ENCODE results near the gene KCTD15. TPM values are rescaled to one million over a fixed set of nuclear protein-coding genes. Genes with fewer than 3 reads are reported as not detected.

KCTD15 gene
- total and polyA plus RNA-seq, 9 donors: 12.6 to 45.7 (median 29.5) TPM

- H3K4me3 ChIP-seq: no peak overlapping the region
- H3K4me1 ChIP-seq (ENCODE audit: insufficient read depth): no peaks in the 10 kb centered on the region
- 92 to 100% (median 100%) methylated on average over 3 of the region's 3 CpGs for WGBS, 3 donors
- no peaks in the 10 kb centered on the region for H3K9me3 ChIP-seq
- no peak for DNase-seq
- intact Hi-C loops (cut with DNase I): loop anchor here in 1 of 4 donors (10.0 kb wide), 1 partner anchor 77 kb away; no protein-coding TSS in a partner anchor
- no peak overlapping the region for H3K27ac ChIP-seq
- no peaks in the 10 kb centered on the region for H3K36me3 ChIP-seq
- no peaks in the 10 kb centered on the region for H3K27me3 ChIP-seq
- no peak for TF ChIP-seq POLR2A (IDR thresholded peaks at IDR 0.05)
- TF ChIP-seq CTCF (IDR thresholded peaks at IDR 0.05): no peak
- TF ChIP-seq EP300 (IDR thresholded peaks at IDR 0.05): no peak
These were observed 65.3 kb downstream of the KCTD15 start for GRCh38 chr19:33861950-33862349.

GRCh38 chr19:33862981-33863380 lies 66.3 kb downstream of the KCTD15 start:
- no peak for DNase-seq
- WGBS, 3 donors: 51 to 59% (median 56%) methylated on average over 4 of the region's 4 CpGs
- Histone ChIP-seq H3K27ac (no peak overlapping the region), H3K27me3 (no peaks in the 10 kb centered on the region), H3K36me3 (no peaks in the 10 kb centered on the region), H3K4me1 (ENCODE audit: insufficient read depth) (no peaks in the 10 kb centered on the region), H3K4me3 (no peak overlapping the region), H3K9me3 (no peaks in the 10 kb centered on the region)
- no peak for TF ChIP-seq EP300 (IDR thresholded peaks at IDR 0.05)
- no peak for TF ChIP-seq POLR2A (IDR thresholded peaks at IDR 0.05)
- TF ChIP-seq CTCF (IDR thresholded peaks at IDR 0.05): no peak
- intact Hi-C loops (cut with DNase I): loop anchor here in 1 of 4 donors (10.0 kb wide), 1 partner anchor 78 kb away; no protein-coding TSS in a partner anchor

GRCh38 chr19:33863436-33863835 lies 66.8 kb downstream of the KCTD15 start:
- DNase-seq: no peak
- TF ChIP-seq EP300 (IDR thresholded peaks at IDR 0.05) (no peak), POLR2A (IDR thresholded peaks at IDR 0.05) (no peak), CTCF (IDR thresholded peaks at IDR 0.05) (no peak)

GRCh38 chr19:33864311-33864850 lies 67.7 kb downstream of the KCTD15 start:
- DNase-seq: no peak
- intact Hi-C loops (cut with DNase I): loop anchor here in 1 of 4 donors (10.0 kb wide), 1 partner anchor 80 kb away; no protein-coding TSS in a partner anchor
- Histone ChIP-seq H3K9me3 (no peaks in the 10 kb centered on the region), H3K4me3 (no peak overlapping the region), H3K36me3 (no peaks in the 10 kb centered on the region), H3K4me1 (ENCODE audit: insufficient read depth) (peaks cover 2% of the 10 kb centered on the region), H3K27me3 (no peaks in the 10 kb centered on the region), H3K27ac (no peak overlapping the region)
- 82 to 95% (median 86%) methylated on average over 3 of the region's 3 CpGs for WGBS, 3 donors
- TF ChIP-seq CTCF (IDR thresholded peaks at IDR 0.05) (no peak), POLR2A (IDR thresholded peaks at IDR 0.05) (no peak), EP300 (IDR thresholded peaks at IDR 0.05) (no peak)

More at GRCh38 chr19:33863436-33863835, 66.8 kb downstream of the KCTD15 start:
- Histone ChIP-seq H3K4me3 (no peak overlapping the region), H3K27me3 (no peaks in the 10 kb centered on the region), H3K36me3 (no peaks in the 10 kb centered on the region), H3K4me1 (ENCODE audit: insufficient read depth) (no peaks in the 10 kb centered on the region), H3K9me3 (no peaks in the 10 kb centered on the region), H3K27ac (no peak overlapping the region)
- intact Hi-C loops (cut with DNase I): loop anchor here in 1 of 4 donors (10.0 kb wide), 1 partner anchor 79 kb away; no protein-coding TSS in a partner anchor
- 82 to 88% (median 85%) methylated on average over 5 of the region's 5 CpGs for WGBS, 3 donors
